ENCODE results near the gene CENATAC.
"Not testable (repeated sequence)": the region's sequence is repeated elsewhere in the genome, so short reads cannot be mapped to it uniquely, and the experiment has no call there.

CENATAC gene

GRCh38 chr11:119055901-119056300, 58.0 kb downstream of the CENATAC start:
- DNase-seq (ENCODE audit: low spot score) = no peak

GRCh38 chr11:119056421-119056999, 58.6 kb downstream of the CENATAC start:
- DNase-seq (ENCODE audit: low spot score) = no peak

GRCh38 chr11:119057000-119057769, 59.2 kb downstream of the CENATAC start, which contains the start of gene HYOU1:
HYOU1 (minus strand) TSS chr11:119057205; CDS start chr11:119056160, 1,045 bp downstream.
- DNase-seq (ENCODE audit: low spot score) = peak; percentile 95

GRCh38 chr11:119059128-119059527, 61.2 kb downstream of the CENATAC start:
- DNase-seq (ENCODE audit: low spot score) = not testable (repeated sequence)

- DNase-seq (ENCODE audit: low spot score) = no peak
These were observed 63.3 kb downstream of the CENATAC start for GRCh38 chr11:119061256-119061655.

GRCh38 chr11:119062779-119063178, 64.8 kb downstream of the CENATAC start:
- DNase-seq (ENCODE audit: low spot score) = no peak

GRCh38 chr11:119065369-119065768, 67.4 kb downstream of the CENATAC start:
- DNase-seq (ENCODE audit: low spot score) = no peak
